SK-N-MC (cell line): ENCODE data around the gene LRRC75A.

Source experiments
- EZH2 ChIP-seq: fragments of 200-600 bp; sonication (generic); IDR thresholded peaks from one replicate; pipeline ENCODE4 v1.6.1; 2017; ENCODE audit warnings: antibody characterized with exemption
- FOXP2 ChIP-seq: optimal IDR thresholded peaks from 2 replicates; pipeline ENCODE3; 2011; ENCODE audit warnings: mild to moderate bottlenecking, moderate library complexity; ENCODE audit not compliant: insufficient read depth; ENCODE audit errors: extremely low read length, control extremely low read depth
- POLR2AphosphoS5 ChIP-seq: IDR thresholded peaks from 2 replicates; pipeline ENCODE4 v1.6.1; 2012; ENCODE audit warnings: mild to moderate bottlenecking, low read depth, low read length, borderline replicate concordance

DNA sequence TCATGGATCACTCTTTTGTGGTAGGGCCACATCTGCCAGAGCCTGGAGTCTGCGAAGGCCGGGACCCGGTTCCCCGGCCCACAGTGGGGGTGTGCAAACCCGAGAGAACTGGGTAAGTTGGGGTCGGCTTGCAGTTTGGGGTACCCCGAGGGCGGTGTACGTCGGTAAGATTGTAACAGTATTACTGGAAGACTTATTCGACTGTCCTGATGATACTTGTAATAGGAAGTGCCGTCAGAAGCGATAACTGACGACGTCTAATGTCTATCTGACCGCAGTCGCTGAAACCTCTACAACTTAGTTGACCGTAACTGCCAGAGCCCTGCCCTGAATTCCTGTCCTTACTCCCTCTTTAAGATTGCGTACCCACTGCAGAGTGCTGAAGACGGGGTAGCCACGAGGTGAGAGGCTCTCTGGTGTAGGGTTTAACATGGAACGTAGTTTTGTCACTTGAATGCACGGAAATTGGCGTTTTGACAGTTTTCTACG is 52.6 kb downstream of the LRRC75A start:
- no peak for TF ChIP-seq EZH2
- no peak for TF ChIP-seq POLR2AphosphoS5
- TF ChIP-seq FOXP2: no peak
